Upper lobe of left lung (tissue), 4 donors: Measurements from ENCODE around the gene CANT1.

ENCODE experiments used
- EP300 ChIP-seq, 4 donors: sonication (generic); formaldehyde crosslinking; IDR thresholded peaks; one replicate each; pipeline ENCODE4 v1.5.1; 2017; ENCODE audit warnings: antibody characterized with exemption in 4 of 4, control low read depth in 2 of 4
- POLR2A ChIP-seq, 4 donors: fragments of 450-650 bp; IDR thresholded peaks; one replicate each; pipeline ENCODE4 v1.5.1; 2016 to 2017; ENCODE audit warnings: antibody characterized with exemption in 4 of 4, mild to moderate bottlenecking in 2 of 4
- POLR2AphosphoS5 ChIP-seq, 2 donors: sonication (generic); formaldehyde crosslinking; IDR thresholded peaks; one replicate each; pipeline ENCODE4 v1.5.1; 2017; ENCODE audit warnings: antibody characterized with exemption in 2 of 2
- TF ChIP-seq, protein P1 (sequence below), 6 experiments: fragments of 450-650 bp in 4 of 6; fragments of 200-600 bp in 2 of 6; sonication (generic) in 2 of 6; IDR thresholded peaks; one replicate each; pipeline ENCODE4 v1.5.1; 2016 to 2019; ENCODE audit warnings: antibody characterized with exemption in 6 of 6

- TF ChIP-seq, protein P1, sequence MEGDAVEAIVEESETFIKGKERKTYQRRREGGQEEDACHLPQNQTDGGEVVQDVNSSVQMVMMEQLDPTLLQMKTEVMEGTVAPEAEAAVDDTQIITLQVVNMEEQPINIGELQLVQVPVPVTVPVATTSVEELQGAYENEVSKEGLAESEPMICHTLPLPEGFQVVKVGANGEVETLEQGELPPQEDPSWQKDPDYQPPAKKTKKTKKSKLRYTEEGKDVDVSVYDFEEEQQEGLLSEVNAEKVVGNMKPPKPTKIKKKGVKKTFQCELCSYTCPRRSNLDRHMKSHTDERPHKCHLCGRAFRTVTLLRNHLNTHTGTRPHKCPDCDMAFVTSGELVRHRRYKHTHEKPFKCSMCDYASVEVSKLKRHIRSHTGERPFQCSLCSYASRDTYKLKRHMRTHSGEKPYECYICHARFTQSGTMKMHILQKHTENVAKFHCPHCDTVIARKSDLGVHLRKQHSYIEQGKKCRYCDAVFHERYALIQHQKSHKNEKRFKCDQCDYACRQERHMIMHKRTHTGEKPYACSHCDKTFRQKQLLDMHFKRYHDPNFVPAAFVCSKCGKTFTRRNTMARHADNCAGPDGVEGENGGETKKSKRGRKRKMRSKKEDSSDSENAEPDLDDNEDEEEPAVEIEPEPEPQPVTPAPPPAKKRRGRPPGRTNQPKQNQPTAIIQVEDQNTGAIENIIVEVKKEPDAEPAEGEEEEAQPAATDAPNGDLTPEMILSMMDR (IDR thresholded peaks at IDR 0.05) = no peak
- TF ChIP-seq POLR2A (IDR thresholded peaks at IDR 0.05) = no peak
- TF ChIP-seq EP300 (IDR thresholded peaks at IDR 0.05) = no peak
- TF ChIP-seq POLR2AphosphoS5 (IDR thresholded peaks at IDR 0.05) = no peak
Measured at GRCh38 chr17:78973196-78973595, 36.4 kb downstream of the CANT1 start.
